22Rv1 (cell line): ENCODE data around the gene TTC21B.

ENCODE experiments used
- ZFX ChIP-seq: fragments of 450-650 bp; IDR thresholded peaks from 2 replicates; pipeline ENCODE4 v1.6.1; 2017; ENCODE audit warnings: antibody characterized with exemption, borderline replicate concordance
- TF ChIP-seq, protein P1 (sequence below): fragments of 450-650 bp; IDR thresholded peaks from 2 replicates; pipeline ENCODE4 v1.5.1; 2017; ENCODE audit warnings: mild to moderate bottlenecking

DNA sequence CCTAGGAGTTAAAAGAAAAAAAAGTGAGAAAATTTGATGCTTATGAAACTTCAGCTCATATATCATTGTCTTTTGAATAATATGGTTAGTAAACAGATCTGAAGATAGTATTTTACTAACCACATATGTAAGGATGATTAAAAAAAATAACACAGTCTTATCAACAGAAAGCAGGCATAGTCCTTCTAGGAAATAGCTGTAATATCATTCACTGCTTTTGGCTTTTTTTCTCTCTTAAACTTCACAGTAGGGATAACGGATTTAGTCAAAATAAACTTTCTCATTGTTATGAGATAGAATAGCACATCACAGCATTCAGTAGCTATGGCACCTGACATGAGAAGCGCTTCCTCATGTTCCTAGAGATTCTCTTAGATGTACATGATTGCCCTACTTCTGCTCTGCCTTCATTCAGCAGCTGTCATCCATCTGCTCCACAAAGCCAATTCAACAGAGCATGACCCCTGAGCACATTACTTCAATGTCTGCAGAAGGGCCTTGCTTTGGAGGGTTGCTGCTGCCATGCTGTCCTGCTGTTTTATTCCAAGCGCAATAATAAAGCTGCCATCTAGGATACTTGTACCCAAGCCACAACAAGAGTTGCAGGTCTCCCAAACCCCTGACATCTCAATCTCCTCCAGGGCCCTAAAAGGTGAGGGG lies 67.0 kb downstream of the TTC21B start:
- TF ChIP-seq, protein P1, sequence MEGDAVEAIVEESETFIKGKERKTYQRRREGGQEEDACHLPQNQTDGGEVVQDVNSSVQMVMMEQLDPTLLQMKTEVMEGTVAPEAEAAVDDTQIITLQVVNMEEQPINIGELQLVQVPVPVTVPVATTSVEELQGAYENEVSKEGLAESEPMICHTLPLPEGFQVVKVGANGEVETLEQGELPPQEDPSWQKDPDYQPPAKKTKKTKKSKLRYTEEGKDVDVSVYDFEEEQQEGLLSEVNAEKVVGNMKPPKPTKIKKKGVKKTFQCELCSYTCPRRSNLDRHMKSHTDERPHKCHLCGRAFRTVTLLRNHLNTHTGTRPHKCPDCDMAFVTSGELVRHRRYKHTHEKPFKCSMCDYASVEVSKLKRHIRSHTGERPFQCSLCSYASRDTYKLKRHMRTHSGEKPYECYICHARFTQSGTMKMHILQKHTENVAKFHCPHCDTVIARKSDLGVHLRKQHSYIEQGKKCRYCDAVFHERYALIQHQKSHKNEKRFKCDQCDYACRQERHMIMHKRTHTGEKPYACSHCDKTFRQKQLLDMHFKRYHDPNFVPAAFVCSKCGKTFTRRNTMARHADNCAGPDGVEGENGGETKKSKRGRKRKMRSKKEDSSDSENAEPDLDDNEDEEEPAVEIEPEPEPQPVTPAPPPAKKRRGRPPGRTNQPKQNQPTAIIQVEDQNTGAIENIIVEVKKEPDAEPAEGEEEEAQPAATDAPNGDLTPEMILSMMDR, result no peak
- no peak for TF ChIP-seq ZFX
